RWPE1 (cell line): Measurements from ENCODE around the gene HSFX3.

Experiments
- CTCF ChIA-PET: fragments of 350-600 bp; sonication (Branson Sonifier 250); formaldehyde crosslinking; extraction: SDS; loops from one replicate; lab custom pipeline; 2021; lab: Yijun Ruan, JAX
- POLR2A ChIA-PET: fragments of 400-600 bp; formaldehyde crosslinking; extraction: SDS; loops from one replicate; lab custom pipeline; 2020; ENCODE audit warnings: antibody characterized with exemption; ENCODE audit not compliant: low non-redundant PET; lab: Yijun Ruan, JAX
- DNase-seq: peaks from one replicate; pipeline ENCODE4 v3.0.0; 2012; ENCODE audit warnings: low spot score
- H3K27ac ChIP-seq: fragments of 450-650 bp; 2 replicates; pipeline ENCODE4 v1.5.1; 2017
- CTCF ChIP-seq: fragments of 450-650 bp; conservative IDR thresholded peaks from 2 replicates; pipeline ENCODE4 v1.5.1; 2017; ENCODE audit warnings: low read depth, mild to moderate bottlenecking

Gene HSFX3

GRCh38 chrX:149518236-149518635 is 31.5 kb downstream of the HSFX3 start:
- ChIA-PET CTCF (no interaction called here), POLR2A (no interaction called here)
- no peak for TF ChIP-seq CTCF
- no peak overlapping the region for H3K27ac ChIP-seq
- no peak for DNase-seq

DNA sequence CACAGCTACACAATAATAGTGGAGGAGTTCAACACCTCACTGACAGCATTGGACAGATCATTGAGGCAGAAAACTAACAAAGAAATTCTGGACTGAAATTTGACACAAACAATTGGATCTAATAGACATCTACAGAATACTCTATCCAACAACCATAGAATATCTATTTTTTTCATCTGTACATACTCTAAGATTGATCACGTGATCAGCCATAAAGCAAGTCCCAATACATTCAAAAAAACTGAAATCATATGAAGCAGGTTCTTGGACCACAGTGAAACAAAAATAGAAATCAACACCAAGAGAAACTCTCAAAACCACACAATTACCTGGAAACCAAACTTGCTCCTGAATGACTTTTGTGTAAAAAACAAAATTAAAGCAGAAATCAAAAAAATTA is 32.4 kb downstream of the HSFX3 start:
- TF ChIP-seq CTCF: no peak
- ChIA-PET POLR2A (no interaction called here), CTCF (no interaction called here)
- no peak for DNase-seq
- no peak overlapping the region for H3K27ac ChIP-seq

DNA sequence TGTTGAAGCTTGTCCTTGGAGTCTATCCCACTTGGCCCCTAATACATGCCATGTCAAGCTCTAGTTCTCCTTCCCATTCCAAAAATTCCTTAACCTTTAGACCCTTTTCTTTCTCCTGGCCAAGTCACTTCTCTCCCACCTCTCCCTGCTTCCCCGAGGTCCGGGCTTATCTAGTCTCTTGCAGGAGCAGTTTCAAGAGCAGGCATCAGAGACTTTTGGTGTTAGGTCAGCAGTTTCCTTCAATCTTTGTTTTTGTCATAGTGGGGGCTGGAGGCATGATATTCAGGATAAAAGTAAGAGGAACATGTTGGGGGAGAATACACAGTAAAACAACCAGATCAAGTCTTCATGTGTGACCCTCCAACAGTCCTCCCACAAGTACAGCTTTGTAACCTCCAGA is 33.1 kb downstream of the HSFX3 start:
- DNase-seq: no peak
- no peak for TF ChIP-seq CTCF
- ChIA-PET CTCF (no interaction called here), POLR2A (no interaction called here)
- H3K27ac ChIP-seq: no peak overlapping the region

- ChIA-PET CTCF (no interaction called here), POLR2A (no interaction called here)
- no peak overlapping the region for H3K27ac ChIP-seq
- DNase-seq: no peak
- TF ChIP-seq CTCF: no peak
Observed at GRCh38 chrX:149515954-149516602, 33.6 kb downstream of the HSFX3 start.

GRCh38 chrX:149513825-149514428 is 35.8 kb downstream of the HSFX3 start:
- ChIA-PET POLR2A (no interaction called here), CTCF (no interaction called here)
- no peak for TF ChIP-seq CTCF
- no peak for DNase-seq
- no peak overlapping the region for H3K27ac ChIP-seq

GRCh38 chrX:149512225-149512885 is 37.4 kb downstream of the HSFX3 start:
- CTCF ChIA-PET: interaction anchor here (0.6 kb wide), 1 partner anchor 1171 kb away, joined by 5 read pairs; no protein-coding TSS in a partner anchor
- DNase-seq: no peak
- TF ChIP-seq CTCF: no peak
- H3K27ac ChIP-seq: no peak overlapping the region
- POLR2A ChIA-PET: no interaction called here
